ENCODE data around the gene HCK.

Gene HCK

DNA sequence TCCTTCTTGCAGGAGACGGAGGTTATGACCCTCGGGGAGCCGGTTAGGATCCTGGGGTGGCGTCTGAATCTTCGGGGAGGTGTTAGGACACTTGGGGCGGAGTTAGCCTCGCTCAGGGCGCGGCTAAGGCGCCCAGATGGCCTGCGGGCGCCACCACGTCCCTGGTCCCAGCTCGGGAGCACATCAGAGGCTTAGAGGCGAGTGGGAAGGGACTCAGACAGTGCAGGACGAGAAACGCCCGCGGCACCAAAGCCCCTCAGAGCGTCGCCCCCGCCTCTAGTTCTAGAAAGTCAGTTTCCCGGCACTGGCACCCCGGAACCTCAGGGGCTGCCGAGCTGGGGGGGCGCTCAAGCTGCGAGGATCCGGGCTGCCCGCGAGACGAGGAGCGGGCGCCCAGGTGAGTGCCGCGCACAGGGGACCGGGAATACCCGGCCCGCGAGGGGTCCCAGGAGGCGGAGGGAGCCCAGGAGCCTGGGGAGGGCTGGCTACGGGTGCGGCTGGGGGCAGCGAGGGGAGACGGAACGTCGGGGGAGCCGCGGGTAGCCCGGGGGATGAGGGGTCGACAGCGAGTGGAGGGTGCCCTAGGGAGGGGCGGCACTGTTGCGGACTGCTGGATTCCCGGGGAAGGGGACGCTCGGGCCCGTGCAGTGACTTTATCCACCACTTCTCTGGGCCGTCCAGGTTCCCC, at the start of gene HCK:
Gene HCK, plus strand, starts transcription at position 153 of the 688 bp plus-strand sequence.
- DNase-seq (ENCODE audit: low spot score), result no peak

DNA sequence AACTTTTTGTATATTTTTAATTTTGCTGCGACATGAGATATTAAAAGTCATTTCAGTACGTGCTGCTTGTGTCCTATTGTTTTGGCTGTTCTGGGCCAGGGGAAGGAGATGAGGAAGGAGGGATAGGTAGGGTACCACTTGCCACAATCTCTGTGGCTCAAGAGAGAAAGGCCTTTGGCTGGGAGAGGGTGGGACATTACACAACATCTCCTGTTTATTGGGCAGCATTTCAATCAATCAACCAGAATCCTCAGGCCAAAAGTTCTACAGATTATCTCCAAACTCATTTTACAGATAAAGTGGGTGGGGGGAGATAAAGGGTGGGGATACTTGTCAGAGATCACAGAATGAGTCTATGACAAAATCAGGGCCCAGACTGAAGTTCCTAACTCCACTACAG, 48.7 kb upstream of the HCK start:
- no peak for DNase-seq (ENCODE audit: low spot score)

DNA sequence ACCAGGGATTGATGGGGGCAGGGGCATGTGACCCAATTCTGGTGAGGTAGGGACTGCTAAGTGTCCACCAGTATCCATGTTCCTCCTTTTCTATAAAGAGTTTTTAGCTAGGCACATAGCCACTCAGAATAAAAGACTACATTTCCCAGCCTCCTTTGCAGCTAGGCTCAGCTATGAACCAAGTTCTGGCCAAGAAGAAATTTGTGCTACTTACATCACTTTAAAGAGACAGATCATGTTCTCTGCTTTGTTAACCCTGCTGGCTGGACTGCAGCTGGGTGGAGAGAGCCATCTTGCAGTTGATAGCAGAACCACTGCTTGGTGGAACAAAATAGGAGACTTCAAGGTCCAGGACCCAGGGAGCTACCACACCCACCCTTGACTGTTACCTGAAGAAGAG, 47.1 kb upstream of the HCK start:
- no peak for DNase-seq (ENCODE audit: low spot score)

DNA sequence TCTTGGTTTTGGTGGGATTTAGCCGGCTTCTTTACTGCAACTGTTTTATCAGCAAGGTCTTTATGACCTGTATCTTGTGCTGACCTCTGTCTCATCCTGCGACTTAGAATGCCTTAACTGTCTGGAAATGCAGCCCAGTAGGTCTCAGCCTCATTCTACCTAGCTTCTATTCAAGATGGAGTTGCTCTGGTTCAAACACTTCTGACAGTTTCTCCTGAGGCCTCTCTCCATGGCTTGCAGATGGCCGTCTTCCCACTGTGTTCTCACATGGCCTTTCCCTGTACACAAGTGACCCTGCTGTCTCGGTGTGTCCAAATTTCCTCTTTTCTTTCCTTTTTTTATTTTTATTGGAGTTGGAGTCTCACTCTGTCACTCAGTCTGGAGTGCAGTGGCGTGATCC, 46.0 kb upstream of the HCK start:
- DNase-seq (ENCODE audit: low spot score), result no peak

DNA sequence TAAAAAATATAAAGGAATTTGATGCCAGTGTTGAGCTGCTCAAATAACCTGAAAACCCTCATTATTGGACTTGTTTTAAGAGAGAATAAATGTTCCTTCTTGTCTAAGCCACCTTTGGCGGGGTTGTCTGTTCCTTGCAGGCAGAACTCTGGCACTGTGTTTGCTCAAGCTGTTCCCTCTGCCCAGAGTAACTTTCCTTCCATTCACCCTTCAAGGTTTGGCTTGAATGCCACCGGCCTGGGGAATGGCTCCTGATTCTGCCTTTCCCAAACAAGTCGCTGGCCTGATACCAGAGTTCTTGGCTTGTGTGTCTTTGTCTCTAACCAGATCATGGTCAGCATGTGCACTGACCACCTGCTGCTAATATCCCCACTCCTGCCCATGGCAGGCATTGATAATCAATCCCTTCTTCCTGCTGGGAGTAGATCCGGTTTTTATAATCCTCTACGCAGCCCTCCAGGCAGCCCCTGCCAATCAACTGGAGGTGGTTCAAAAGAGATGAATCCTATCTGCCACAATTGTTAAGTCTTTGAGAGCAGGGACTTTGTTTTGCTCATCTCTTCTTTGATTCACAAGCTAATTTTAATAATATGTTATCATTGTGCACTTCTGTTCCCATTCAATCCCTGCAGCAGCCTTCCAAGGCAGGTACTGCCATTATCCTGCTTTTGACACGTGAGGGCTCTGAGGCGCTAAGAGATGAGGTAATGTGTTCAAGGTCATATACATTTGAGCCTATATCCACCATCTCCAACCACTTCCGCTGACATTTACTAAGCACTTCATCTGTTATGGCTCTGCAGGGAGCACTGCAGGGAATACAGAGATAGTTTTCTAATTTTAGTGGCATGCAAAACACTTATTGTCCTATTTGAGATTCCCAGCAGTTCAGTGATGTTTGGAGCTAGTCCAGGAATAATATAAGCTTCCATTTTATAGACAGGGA, 44.9 kb upstream of the HCK start:
- no peak for DNase-seq (ENCODE audit: low spot score)

DNA sequence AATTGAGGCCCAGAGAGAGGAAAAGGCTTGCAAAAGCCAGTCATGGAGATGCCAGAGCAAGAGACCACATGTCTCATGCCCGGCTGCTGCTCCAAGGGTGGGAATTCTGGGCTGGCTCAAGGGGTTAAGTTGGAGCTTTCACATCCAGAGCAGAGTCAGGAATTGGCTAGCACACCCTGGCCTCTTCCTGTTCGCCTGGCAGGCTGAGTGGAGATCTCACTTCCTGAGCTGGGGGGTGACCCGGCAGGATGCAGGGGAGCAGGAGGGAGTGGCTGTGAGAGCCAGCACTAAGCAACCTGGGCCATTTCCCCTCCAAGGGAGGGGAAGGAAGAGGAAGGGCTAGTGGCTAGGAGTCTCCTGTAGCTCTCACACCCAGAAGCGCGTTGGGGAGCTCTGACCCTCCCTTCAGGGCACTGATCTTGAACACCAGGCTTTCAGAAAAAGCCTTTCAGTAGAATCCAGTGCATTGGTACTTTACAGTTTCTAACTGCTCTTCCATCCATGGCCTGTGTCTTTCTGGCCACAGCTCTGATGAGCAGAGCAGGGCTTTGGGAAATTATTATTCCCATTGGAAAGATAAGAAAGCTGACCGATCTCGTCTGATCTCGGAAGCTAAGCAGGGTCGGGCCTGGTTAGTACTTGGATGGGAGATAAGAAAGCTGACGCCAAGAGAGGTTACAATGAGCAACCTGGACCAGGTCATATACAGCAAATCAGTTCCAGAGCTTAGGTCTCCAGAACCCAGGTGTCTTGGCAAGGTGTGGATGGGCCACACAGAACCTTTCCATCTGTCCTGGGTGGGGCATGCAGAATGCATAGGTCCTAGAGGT, 44.0 kb upstream of the HCK start:
- no peak for DNase-seq (ENCODE audit: low spot score)

DNA sequence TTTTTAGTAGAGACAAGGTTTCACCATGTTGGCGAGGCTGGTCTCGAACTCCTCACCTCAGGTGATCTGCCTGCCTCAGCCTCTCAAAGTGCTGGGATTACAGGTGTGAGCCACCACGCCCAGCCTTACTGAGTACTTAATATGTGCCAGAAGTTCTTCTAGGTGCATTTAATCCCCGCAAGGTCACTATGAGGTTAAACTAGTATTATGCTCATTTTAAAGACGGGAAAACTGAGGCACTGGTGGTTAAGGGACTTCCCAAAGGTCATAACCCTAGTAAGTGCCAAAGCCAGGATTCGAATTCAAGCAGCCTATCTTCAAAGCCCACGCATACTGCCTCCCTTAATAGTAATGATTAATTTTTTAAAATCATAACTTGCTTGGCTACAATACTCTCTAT, 42.5 kb upstream of the HCK start:
- DNase-seq (ENCODE audit: low spot score), result no peak

DNA sequence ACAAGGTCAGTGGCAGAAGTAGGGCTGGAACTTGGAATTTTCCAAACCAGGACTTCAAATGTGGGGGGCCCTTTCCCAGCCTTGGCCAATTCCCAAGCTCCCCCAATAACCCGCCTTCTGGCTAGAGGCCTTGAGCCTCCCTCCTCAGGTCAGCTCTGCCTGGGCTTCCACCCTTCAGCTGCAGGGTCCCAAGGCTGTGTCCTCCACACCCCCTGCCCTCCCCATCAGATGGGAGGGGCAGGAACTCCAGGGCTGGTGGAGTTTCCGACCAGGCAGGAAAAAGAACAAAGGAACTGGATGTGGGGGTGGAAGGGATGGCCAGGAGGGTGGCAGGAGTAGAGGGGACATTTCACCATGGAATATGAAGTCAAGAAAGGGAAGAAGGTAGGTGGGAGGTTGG, 41.9 kb upstream of the HCK start, which contains the start of gene CCM2L:
Gene CCM2L, plus strand, starts transcription at position 338 of the 400 bp plus-strand sequence. Its CDS starts 17 bp downstream, at position 355.
- DNase-seq (ENCODE audit: low spot score), result no peak

DNA sequence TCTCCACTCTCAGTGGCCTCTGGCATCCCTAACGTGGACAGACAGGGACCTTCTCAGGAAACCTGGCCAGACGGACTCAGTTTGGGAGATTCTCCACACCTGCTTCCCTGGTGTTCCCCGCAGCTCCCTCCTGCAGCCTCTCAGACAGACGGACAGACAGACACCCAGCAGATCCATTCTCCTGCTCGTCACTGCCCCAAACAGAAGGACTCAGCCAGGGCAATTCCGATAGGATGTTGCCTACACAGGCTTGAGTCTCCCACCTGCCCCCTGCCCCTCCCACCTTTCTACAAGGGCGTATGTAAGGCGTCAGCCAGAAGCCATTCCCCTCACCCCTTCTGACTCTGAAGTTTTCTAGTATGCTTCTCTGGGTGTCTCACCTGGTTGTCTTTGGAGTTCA, 41.4 kb upstream of the HCK start:
- no peak for DNase-seq (ENCODE audit: low spot score)

DNA sequence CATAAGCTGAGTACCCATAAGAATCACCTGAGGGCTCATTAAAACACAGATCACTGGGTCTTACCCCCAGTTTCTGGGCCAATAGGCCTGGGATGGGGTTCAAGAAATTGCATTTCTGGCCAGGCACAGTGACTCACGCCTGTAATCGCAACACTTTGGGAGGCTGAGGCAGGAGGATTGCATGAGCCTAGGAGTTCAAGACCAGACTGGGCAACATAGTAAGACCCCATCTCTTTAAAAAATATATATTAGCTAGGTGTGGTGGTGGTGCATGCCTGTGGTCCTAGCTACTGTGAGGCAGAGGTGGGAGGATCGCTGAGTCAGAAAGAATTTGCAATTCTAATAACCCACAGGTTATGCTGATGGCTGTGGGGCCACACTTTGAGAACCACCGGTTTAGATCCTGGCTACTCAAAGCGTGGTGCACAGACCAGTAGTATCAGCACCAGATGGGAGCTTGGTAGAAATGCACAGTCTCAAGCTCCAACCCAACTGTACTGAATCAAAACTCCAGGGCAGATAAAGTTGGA, 39.8 kb upstream of the HCK start:
- no peak for DNase-seq (ENCODE audit: low spot score)

DNA sequence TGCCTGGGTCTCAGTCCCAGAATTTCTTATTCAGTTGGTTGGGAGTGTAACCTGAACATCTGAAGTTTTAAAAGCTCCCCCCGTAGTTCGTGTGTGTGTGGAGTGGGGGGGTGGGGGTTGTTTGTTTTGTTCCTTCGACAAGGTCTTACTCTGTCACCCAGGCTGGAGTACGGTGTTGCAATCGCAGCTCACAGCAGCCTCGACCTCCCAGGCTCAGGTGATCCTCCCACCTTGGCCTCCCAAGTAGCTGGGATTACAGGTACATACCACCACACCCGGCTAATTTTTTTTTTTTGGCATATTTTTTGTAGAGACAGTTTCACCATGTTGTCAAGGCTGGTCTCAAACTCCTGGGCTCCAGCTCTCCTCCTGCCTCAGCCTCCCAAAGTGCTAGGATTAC, 38.7 kb upstream of the HCK start:
- DNase-seq (ENCODE audit: low spot score), result no peak

DNA sequence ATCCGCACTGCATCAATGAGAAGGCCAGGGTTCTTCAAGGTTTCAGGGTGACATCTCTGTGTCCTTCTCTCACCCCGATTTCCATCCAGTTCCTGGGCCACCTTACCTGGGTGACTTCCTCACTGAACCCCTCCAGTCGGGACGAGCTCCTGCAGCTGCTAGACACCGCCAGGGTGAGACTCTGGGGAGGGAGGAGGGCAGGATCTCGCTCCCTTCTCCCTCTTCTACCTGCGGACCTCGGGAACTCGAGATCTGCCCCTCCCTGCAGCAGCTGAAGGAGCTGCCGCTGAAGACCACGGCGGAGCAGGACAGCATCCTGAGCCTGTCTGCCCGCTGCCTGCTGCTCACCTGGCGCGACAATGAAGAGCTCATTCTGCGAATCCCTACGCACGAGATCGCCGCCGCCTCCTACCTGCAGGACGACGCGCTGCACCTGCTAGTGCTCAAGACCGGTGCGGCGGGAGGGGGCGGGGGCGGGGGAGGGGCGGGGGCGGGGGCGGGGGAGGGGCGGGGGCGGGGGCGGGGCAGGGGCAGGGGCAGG, 34.3 kb upstream of the HCK start:
- DNase-seq (ENCODE audit: low spot score), result no peak

DNA sequence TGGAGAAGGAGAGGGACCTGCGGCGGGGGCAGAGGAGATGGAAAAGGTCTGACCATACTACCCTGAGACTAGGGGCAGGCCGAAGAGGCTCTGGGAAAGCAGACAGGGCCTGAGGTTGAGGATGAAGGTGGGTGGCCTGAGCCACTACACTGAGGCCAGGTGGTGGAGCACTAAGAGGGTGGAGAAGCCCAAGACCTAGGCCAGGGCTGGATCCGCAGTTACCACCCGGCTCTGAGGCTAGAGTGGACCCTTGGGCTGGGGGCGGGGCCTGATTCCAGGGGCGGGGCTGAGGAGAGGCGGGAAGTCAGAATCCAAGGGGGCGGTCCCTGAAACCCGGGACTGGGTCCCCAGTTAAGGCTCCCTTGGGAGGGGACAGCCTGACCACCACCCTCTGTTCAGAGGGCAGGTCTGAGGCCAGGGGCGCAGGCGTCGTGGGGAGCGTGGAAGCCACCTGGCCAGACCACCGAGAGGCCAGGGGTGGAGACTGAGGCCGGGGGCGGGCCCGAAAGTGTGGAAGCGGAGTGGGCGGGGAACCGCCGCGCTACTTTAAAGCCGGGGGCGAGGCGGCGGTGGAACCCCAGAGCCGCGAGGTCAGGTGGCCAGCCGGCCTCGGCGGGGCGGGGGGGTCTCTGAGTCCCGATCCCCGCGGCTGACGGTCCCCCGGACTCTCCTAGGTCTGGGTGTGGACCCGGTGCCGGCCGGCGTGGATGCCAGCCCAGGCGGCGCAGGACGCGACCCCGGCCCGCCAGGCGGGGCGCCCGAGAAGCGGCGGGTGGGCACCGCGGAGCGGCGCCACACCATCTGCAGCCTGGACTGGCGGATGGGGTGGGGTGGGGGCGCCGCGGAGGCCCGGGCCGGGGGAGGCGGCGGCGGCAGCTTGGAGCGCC, 33.5 kb upstream of the HCK start:
- DNase-seq (ENCODE audit: low spot score), result no peak

DNA sequence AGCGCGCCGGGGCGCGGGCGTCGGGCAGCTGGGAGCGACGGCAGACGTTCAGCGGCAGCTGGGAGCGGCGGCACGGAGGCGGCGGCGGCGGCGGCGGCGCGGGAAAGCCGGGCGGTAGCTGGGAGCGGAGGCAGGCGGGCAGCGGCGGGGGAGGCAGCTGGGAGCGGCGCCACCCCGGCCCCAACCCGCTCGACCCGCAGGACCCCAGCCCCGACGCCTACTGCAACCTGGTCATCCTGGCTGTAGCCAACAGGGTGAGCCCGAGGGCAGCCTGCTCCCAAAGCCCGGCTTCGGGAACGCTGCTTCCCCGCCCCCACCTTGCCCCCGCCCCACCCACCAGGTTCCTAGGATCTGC, 32.9 kb upstream of the HCK start:
- DNase-seq (ENCODE audit: low spot score), result no peak

DNA sequence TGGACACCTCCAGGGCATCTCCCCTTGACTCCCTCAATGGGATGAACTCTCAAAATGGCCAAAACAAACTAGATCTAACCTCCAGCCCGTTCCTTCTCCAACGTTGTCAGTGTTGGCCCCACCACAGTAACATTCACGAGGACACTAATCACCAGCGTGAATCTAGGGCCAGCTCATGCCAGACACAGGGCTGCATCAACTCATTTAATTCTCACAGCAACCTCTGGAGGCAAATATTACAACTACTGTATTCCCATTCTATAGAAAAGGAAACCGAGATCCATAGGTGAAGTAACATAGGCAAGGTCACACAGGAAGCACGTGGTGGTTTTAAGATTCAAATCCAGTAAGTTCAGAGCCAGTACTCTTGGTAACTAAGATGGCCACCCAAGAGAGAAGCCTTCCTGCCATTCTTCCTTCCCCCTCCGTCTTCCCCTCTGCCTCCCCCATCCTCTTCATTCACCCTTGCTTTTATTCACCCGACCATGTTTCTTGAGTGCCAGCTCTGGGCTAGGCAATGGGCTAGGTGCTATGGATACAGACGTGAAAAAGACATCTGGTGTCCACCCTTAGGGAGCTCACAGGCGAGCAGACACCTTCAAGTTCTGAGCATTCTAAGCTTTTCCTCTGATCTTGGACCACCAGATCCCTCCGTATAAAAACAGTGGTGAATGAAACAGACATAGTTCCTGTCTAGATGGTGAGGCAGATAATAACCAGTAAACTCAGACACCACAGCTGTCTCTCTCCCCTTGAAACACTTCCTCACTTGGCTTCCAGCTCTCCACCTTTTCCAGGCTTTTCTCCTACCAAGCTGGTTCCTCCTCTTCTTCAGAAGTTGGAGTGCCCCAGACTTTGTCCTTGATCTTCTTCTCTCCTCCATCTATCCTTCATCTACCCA, 32.2 kb upstream of the HCK start:
- no peak for DNase-seq (ENCODE audit: low spot score)

DNA sequence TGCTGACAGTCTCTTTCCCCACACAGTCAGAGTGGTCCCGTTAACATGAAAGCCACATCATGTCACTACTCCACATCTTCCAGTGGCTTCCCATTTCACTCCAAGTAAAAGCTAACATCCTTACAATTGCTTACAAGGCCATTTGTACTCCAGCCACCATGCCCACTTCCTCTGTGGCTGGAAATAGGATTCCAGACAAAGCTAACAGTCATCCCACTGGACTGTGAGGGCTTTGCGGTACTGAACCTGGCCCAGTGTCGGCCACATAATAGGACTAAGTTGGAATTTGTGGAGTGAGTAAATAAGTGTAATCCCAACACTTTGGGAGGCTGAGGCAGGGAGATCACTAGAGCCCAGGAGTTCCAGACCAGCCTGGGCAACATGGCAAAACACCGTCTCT, 31.0 kb upstream of the HCK start:
- DNase-seq (ENCODE audit: low spot score), result no peak

DNA sequence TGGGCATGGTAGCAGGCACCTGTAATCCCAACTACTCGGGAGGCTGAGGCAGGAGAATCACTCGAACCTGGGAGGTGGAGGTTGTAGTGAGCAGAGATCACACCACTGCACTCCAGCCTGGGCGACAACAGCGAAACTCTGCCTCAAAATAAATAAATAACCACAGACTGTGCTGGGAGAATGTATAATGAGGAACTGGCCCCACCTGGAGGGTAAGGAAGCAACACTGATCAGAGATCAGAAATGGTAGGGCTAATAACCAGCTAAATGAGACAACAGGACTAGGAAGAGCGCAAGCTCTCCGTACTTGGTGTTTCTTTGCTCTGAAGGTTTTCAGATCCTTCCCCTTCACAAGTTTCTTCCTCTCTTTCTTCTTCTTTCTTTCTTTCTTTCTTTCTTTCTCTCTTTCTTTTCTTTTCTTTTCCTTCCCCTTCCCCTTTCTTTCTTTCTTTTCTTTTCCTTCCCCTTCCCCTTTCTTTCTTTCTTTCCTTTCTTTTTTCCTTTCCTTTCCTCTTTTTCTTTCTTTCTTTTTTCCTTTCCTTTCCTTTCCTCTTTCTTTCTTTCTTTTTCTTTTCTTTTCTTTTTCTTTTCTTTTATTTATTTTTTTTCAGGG, 27.3 kb upstream of the HCK start:
- DNase-seq (ENCODE audit: low spot score), result no peak

DNA sequence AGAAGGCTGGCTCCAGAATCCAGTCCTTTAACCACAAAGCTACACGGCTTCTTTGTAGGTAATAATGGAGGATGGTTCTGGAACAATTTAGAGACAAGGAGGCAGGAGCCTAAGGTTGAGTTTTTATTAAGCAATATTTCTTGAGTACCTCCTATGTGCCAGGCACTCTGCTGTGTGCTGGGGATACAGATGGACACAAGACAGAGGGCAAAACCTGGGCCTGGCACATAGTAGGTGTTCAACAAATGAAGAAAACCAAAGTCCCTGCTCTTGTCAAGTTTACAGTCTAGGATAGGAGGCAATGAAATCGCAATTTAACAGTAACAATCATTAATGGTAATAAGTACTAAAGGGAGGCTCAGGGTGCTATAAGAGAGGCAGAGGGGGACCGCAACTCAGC, 24.4 kb upstream of the HCK start:
- no peak for DNase-seq (ENCODE audit: low spot score)

DNA sequence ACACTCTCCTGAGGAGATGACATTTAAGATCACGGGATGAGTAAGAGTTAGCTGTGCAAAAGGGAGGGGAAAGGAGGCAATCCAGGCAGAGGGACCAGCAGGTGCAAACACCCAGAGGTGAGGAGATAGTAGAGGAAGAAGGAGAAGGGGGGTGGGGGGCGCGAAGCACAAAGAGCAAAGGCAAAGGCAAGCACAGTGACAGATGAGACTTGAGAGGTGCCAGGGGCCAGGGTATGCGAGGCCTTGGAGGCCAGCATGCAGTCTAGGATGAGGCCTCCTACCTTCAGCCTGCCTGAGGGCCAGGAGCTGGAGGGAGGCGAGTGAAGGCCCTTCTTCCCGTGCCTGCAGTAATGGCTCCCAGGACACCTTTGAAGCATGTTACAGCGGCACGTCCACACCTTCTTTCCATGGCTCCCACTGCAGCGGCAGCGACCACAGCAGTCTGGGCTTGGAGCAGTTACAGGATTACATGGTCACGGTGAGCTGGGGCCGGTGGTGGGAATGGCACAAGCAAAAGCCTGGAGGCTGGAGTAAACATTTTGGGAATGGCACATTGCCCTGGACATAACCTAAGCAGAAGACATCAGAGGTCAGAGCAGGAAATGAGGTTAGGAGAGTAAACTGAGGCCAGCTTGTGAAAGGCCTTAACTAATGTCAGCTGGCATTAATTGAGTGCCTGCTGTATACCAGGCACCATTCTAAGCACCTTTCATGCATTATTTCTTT, 23.2 kb upstream of the HCK start:
- no peak for DNase-seq (ENCODE audit: low spot score)

Measured in GM03348 (cell line).